ENCODE data around the gene ABCG5.

ABCG5 gene

GRCh38 chr2:43800894-43801293, 37.7 kb downstream of the ABCG5 start:
- Histone ChIP-seq H3K27ac (ENCODE audit: extremely low read depth, low read depth, low read length) (no peak overlapping the region), H3K4me3 (ENCODE audit: low read depth, low read length) (no peak overlapping the region), H3K36me3 (ENCODE audit: control insufficient read depth in 2 of 2, insufficient read depth in 1 of 2, low read length in 2 of 2) (peaks cover 14 to 19% of the 10 kb centered on the region in 2 experiments; a peak in 2 of 3 replicates), H3K4me1 (ENCODE audit: control insufficient read depth, insufficient read depth, low read length) (0 out of 2 replicates have a peak, but pooled peaks cover 2% of the 10 kb centered on the region), H3K9me3 (ENCODE audit: control insufficient read depth, insufficient read depth, low read depth, low read length) (no peaks in the 10 kb centered on the region)
- CTCF ChIA-PET: no interaction called here
- no peak for TF ChIP-seq ZNF169 (tag by site-specific recombination; IDR thresholded peaks at IDR 0.05)
- no peak for TF ChIP-seq GLIS2 (tag by site-specific recombination; IDR thresholded peaks at IDR 0.05)
- no peak for TF ChIP-seq ZEB2 (tag by site-specific recombination; IDR thresholded peaks at IDR 0.05)
- TF ChIP-seq KLF16 (tag by site-specific recombination; IDR thresholded peaks at IDR 0.05): no peak
- no peak for TF ChIP-seq ZNF184 (tag by site-specific recombination; IDR thresholded peaks at IDR 0.05)
- no peak for TF ChIP-seq ZBTB44 (tag by site-specific recombination; IDR thresholded peaks at IDR 0.05)
- no peak for TF ChIP-seq YY1 (tag by site-specific recombination; IDR thresholded peaks at IDR 0.05)
- TF ChIP-seq ZNF660 (tag by site-specific recombination; IDR thresholded peaks at IDR 0.05): no peak
- no peak for TF ChIP-seq ZNF416 (tag by site-specific recombination; IDR thresholded peaks at IDR 0.05)
- TF ChIP-seq ZNF747 (tag by site-specific recombination; IDR thresholded peaks at IDR 0.05): no peak
- no peak for TF ChIP-seq WT1 (tag by site-specific recombination; IDR thresholded peaks at IDR 0.05)
- no peak for TF ChIP-seq ZNF501 (tag by site-specific recombination; IDR thresholded peaks at IDR 0.05)
- no peak for TF ChIP-seq BCL6B (tag by site-specific recombination; IDR thresholded peaks at IDR 0.05)
- TF ChIP-seq KLF9 (tag by site-specific recombination; IDR thresholded peaks at IDR 0.05; ENCODE audit: low read depth): no peak
- TF ChIP-seq ZNF248 (tag by site-specific recombination; IDR thresholded peaks at IDR 0.05): no peak
- TF ChIP-seq ZNF114 (tag by site-specific recombination; IDR thresholded peaks at IDR 0.05): no peak
- no peak for TF ChIP-seq ZBTB49 (tag by site-specific recombination; IDR thresholded peaks at IDR 0.05; ENCODE audit: low read depth)
- no peak for TF ChIP-seq ZNF776 (tag by site-specific recombination; IDR thresholded peaks at IDR 0.05; ENCODE audit: borderline replicate concordance)
- TF ChIP-seq ZNF112 (tag by site-specific recombination; IDR thresholded peaks at IDR 0.05): no peak
- POLR2A ChIA-PET: no interaction called here

GRCh38 chr2:43798300-43798699, 40.3 kb downstream of the ABCG5 start:
- peaks cover 5 to 12% of the 10 kb centered on the region in 2 experiments; a peak in 2 of 3 replicates for H3K36me3 ChIP-seq (ENCODE audit: control insufficient read depth in 2 of 2, insufficient read depth in 1 of 2, low read length in 2 of 2)
- H3K4me3 ChIP-seq (ENCODE audit: low read depth, low read length): no peak overlapping the region
- CTCF ChIA-PET: interaction anchor here (0.6 to 1.2 kb wide), 4 partner anchors 9 to 173 kb away, joined by 3 to 4 read pairs (median 4); no protein-coding TSS in a partner anchor
- no peaks in the 10 kb centered on the region for H3K9me3 ChIP-seq (ENCODE audit: control insufficient read depth, insufficient read depth, low read depth, low read length)
- POLR2A ChIA-PET: no interaction called here
- no peak overlapping the region for H3K27ac ChIP-seq (ENCODE audit: extremely low read depth, low read depth, low read length)
- 0 out of 2 replicates have a peak, but pooled peaks cover 2% of the 10 kb centered on the region for H3K4me1 ChIP-seq (ENCODE audit: control insufficient read depth, insufficient read depth, low read length)
- TF ChIP-seq ZNF366 (tag by site-specific recombination; conservative IDR thresholded peaks at IDR 0.05) (no peak), ZNF544 (tag by site-specific recombination; IDR thresholded peaks at IDR 0.05) (no peak), ZNF629 (tag by site-specific recombination; IDR thresholded peaks at IDR 0.05) (no peak), ZNF658 (tag by site-specific recombination; IDR thresholded peaks at IDR 0.05) (no peak), ZNF121 (tag by site-specific recombination; IDR thresholded peaks at IDR 0.05) (no peak), ZNF140 (tag by site-specific recombination; IDR thresholded peaks at IDR 0.05) (no peak), ZNF404 (tag by site-specific recombination; IDR thresholded peaks at IDR 0.05) (no peak), ZSCAN16 (tag by site-specific recombination; IDR thresholded peaks at IDR 0.05) (no peak), ZNF747 (tag by site-specific recombination; IDR thresholded peaks at IDR 0.05) (no peak), ZBTB8A (tag by site-specific recombination; IDR thresholded peaks at IDR 0.05) (no peak), ZNF518A (tag by site-specific recombination; conservative IDR thresholded peaks at IDR 0.05; ENCODE audit: low read depth) (no peak)
